Uterus (tissue), 2 donors: ENCODE measurements around the gene UST.

ENCODE experiments used
- CTCF ChIP-seq, 4 experiments: fragments of 200-600 bp in 2 of 4; fragments of 450-650 bp in 2 of 4; sonication (generic) in 2 of 4; IDR thresholded peaks; one replicate each; pipeline ENCODE4 v1.5.1; 2016 to 2019; ENCODE audit warnings: antibody characterized with exemption in 4 of 4, mild to moderate bottlenecking in 2 of 4, moderate library complexity in 1 of 4
- POLR2A ChIP-seq, 2 donors: fragments of 450-650 bp; IDR thresholded peaks; one replicate each; pipeline ENCODE4 v1.6.1; 2016; ENCODE audit warnings: antibody characterized with exemption in 2 of 2, mild to moderate bottlenecking in 1 of 2, moderate library complexity in 1 of 2

GRCh38 chr6:149075616-149076354 lies 329.0 kb downstream of the UST start:
- TF ChIP-seq POLR2A (IDR thresholded peaks at IDR 0.05) (no peak), CTCF (IDR thresholded peaks at IDR 0.05) (no peak)
